Spinal cord (tissue), 10 donors: ENCODE results near the gene KRTAP10-10. TPM values are rescaled to one million over a fixed set of nuclear protein-coding genes. Genes with fewer than 3 reads are reported as not detected.
"Not testable (repeated sequence)": the region's sequence is repeated elsewhere in the genome, so short reads cannot be mapped to it uniquely, and the experiment has no call there.

Experiments
- DNase-seq, 6 donors: peaks; one replicate each; pipeline versions ENCODE4 v3.0.0 to v3.0.0-alpha.2; 2013 to 2015; ENCODE audit warnings: low spot score in 6 of 6, low read depth in 4 of 6
- H3K27ac ChIP-seq: one replicate; pipeline ENCODE4 v1.5.1; 2013; ENCODE audit warnings: low read depth, low read length, control low read depth
- H3K27me3 ChIP-seq: one replicate; pipeline ENCODE4 v1.6.1; 2013; ENCODE audit warnings: low read length; ENCODE audit not compliant: control insufficient read depth, insufficient read depth
- H3K36me3 ChIP-seq: one replicate; pipeline ENCODE4 v1.6.1; 2013; ENCODE audit warnings: low read length; ENCODE audit not compliant: control insufficient read depth, insufficient read depth
- H3K4me1 ChIP-seq: one replicate; pipeline ENCODE4 v1.6.1; 2013; ENCODE audit warnings: low read length; ENCODE audit not compliant: control insufficient read depth, insufficient read depth
- H3K4me3 ChIP-seq: one replicate; pipeline ENCODE4 v1.5.1; 2013; ENCODE audit warnings: low read depth, low read length, control low read depth
- H3K9me3 ChIP-seq: one replicate; pipeline ENCODE4 v1.6.1; 2013; ENCODE audit warnings: low read length; ENCODE audit not compliant: control insufficient read depth, insufficient read depth
- WGBS: methylation state at CpG from one replicate; pipeline ENCODE4 v1.1.5; 2013; ENCODE audit warnings: missing lambda C conversion rate; ENCODE audit not compliant: insufficient coverage; 5-methylcytosine and 5-hydroxymethylcytosine counted together
- polyA plus RNA-seq, 2 donors: library from polyadenylated mRNA; unstranded; fragments of 120-200 nt; gene quantifications; one replicate each; pipeline ENCODE4 v1.2.1, GENCODE V29; 2013; ENCODE audit not compliant: insufficient read length in 2 of 2
- total RNA-seq, 2 donors: library from RNA; depleted of rRNA in 1 of 2; stranded (reverse); fragments of 120-200 nt in 1 of 2; fragments of >200 nt in 1 of 2; gene quantifications; one replicate each; pipeline versions ENCODE4 v1.2.3 to v1.2.4, GENCODE V29; 2013 to 2014
- donor health status: healthy.

KRTAP10-10 gene
- total and polyA plus RNA-seq, 4 donors, result not detected

DNA sequence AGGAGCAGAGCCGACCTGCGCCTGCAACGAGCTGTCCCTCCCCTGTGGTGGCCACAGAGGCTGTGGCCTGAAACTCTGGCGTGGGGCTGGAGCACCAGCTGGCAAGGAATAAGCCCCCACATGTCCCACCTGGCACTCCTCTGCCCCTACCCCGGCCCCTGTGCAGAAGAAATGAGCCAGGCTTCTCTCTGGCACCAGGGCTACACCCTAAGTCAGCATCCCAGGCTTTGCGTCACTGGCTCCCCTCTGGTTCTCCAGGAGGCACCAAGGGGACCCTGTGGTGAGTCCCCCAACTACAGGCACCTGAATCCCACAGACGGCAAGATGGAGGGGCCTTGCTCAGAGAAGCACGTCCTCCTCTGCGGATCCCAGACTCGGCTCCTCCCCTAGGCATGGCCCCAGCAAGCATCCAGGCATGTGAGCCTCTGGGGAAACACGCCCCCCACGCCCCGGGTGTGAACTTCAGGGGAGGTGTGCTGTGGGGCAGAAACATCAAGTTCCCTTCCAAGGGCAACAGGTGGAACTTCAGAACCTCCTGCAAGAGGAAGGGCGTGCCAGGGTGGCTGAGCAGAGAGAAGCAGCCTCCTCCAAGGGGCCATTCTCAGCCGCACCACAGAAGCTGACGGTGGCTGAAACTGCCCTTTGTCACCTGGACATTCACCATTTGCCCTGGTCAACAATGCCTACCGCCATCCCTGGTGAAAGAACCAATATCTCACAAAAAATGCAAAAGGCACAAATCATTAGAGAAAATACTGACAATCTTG, 33.9 kb upstream of the KRTAP10-10 start:
- Histone ChIP-seq H3K27ac (no peak overlapping the region), H3K27me3 (no peaks in the 10 kb centered on the region), H3K9me3 (no peaks in the 10 kb centered on the region), H3K36me3 (no peaks in the 10 kb centered on the region), H3K4me3 (no peak overlapping the region), H3K4me1 (no peaks in the 10 kb centered on the region)
- WGBS, result 69% methylated on average over 17 of the region's 17 CpGs
- DNase-seq, result no peak

DNA sequence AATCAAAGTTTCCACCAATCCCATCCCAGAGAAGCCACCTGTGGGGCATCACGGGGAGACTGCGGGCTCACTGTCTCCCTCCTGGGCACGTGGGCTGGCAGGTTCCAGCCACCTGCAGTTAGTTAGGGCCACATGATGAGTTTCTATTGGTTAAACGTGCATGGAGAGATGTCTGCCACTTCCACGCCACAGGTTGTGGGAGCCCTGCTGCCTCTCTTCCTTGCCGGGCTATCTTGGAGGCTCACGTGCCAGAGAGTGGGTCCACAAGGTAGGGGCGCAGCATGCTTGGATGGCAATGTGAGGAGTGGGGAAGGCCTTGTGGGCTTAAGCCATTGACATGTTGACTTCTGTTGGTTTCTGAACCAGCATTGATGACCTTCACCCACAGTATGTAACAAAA, 33.2 kb upstream of the KRTAP10-10 start:
- Histone ChIP-seq H3K36me3 (no peaks in the 10 kb centered on the region), H3K4me3 (no peak overlapping the region), H3K27ac (no peak overlapping the region), H3K27me3 (no peaks in the 10 kb centered on the region), H3K9me3 (no peaks in the 10 kb centered on the region), H3K4me1 (no peaks in the 10 kb centered on the region)
- no peak for DNase-seq
- 92% methylated on average over 5 of the region's 8 CpGs for WGBS

DNA sequence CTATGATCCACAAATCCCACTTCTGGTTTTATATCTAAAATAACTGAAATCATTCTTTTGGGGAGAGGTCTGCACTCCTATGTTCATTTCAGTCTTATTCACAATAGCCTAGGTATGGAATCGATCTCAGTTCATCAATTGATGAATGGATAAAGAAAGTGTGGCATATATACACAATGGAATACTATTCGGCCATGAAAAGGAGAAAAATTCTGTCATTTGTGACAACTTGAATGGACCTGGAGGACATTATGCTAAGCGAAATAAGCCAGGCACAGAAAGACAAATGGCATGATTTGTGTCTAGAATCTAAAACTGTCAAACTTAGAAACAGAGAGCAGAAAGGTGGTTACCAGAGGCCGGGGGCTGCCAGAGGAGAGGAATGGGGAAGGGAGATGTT, 30.7 kb upstream of the KRTAP10-10 start:
- H3K4me3 ChIP-seq, result no peak overlapping the region

DNA sequence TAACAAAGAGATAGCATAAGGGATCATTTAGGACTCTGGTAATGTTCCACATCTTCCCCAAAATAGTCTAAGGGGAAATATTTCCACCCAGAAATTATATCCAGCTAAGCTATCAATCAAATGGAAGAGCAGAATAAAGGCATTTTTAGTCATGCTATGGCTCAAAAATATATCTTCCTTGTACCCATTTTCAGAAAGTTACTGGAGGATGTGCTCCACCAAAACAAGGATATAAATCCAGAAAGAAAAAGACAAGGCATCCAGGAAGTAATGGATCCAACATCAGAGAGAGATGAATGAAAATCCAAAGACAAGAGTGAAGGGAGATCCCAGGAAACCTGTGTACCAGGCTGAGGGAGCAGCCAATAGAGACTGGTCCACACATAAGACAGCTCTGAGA, 28.0 kb upstream of the KRTAP10-10 start:
- Histone ChIP-seq H3K27ac (no peak overlapping the region), H3K36me3 (no peaks in the 10 kb centered on the region), H3K4me3 (no peak overlapping the region), H3K4me1 (no peaks in the 10 kb centered on the region), H3K27me3 (no peaks in the 10 kb centered on the region), H3K9me3 (peaks cover 6% of the 10 kb centered on the region)
- DNase-seq, result no peak

More for the DNA sequence above, 30.7 kb upstream of the KRTAP10-10 start:
- no peak for DNase-seq
- H3K27me3 ChIP-seq, result no peaks in the 10 kb centered on the region
- H3K4me1 ChIP-seq, result no peaks in the 10 kb centered on the region
- 74% methylated on average over 2 of the region's 4 CpGs for WGBS
- peaks cover 6% of the 10 kb centered on the region for H3K9me3 ChIP-seq
- H3K36me3 ChIP-seq, result no peaks in the 10 kb centered on the region
- H3K27ac ChIP-seq, result no peak overlapping the region

DNA sequence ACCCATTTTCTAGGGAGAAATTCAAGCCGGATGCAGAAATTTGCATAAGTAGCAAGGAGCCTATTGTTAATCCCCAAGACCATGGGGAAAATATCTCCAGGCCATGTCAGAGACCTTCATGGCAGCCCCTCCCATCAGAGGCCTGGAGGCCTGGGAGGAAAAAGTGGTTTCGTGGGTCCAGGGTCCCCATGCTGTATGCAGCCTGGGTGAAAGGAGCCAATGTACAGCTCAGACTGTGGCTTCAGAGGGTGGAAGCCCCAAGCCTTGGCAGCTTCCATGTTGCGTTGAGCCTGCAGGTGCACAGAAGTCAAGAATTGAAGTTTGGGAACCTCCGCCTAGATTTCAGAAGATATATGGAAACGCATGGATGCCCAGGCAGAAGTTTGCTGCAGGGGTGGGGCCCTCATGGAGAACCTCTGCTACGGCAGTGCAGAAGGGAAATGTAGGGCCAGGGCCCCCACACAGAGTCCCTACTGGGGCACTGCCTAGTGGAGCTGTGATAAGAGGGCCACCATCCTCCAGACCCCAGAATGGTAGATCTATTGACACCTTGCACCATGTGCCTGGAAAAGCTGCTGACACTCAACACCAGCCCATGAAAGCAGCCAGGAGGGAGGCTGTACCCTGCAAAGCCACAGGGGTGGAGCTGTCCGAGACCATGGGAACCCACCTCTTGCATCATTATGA, 26.9 kb upstream of the KRTAP10-10 start:
- not testable (repeated sequence) for H3K36me3 ChIP-seq, DNase-seq, H3K27me3 ChIP-seq, H3K4me1 ChIP-seq, H3K27ac ChIP-seq, H3K4me3 ChIP-seq, H3K9me3 ChIP-seq
- 98% methylated on average over 6 of the region's 7 CpGs for WGBS

DNA sequence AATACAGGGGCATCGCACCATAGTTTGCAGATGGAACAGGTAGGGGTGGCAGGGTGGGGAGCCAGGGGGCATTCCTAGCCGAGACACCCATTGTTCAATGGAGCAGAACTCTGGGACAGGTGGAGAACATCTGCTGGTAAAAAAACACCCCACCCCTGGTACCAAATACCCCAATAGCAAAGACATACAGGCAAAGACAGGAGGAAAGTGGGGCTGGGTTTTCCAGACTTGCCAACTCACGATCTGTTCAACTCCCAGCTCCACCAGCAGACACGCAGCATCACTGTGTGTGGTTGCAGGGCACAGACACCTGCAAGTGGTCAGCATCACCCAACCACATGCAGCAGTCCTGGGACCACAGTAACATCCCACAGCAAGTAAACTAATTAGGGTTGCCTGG, 25.6 kb upstream of the KRTAP10-10 start:
- no peak overlapping the region for H3K27ac ChIP-seq
- H3K4me3 ChIP-seq, result no peak overlapping the region
- no peaks in the 10 kb centered on the region for H3K27me3 ChIP-seq
- H3K36me3 ChIP-seq, result no peaks in the 10 kb centered on the region
- 95% methylated on average over 3 of the region's 4 CpGs for WGBS
- DNase-seq, result no peak
- H3K9me3 ChIP-seq, result peaks cover 6% of the 10 kb centered on the region
- no peaks in the 10 kb centered on the region for H3K4me1 ChIP-seq

DNA sequence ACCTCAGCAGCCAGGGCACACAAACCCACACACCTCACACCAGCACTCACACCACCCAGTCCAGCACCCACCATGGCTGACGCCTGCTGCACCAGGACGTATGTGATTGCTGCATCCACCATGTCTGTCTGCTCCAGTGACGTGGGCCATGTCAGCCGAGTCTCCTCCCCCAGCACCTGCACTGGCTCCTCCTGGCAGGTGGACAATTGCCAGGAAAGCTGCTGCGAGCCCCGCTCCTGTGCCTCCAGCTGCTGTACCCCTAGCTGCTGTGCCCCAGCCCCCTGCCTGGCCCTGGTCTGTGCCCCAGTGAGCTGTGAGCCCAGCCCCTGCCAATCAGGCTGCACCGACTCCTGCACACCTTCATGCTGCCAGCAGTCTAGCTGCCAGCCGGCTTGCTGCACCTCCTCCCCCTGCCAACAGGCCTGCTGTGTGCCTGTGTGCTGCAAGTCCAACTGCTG, 25.1 kb upstream of the KRTAP10-10 start, which contains the start of gene KRTAP10-8:
Gene KRTAP10-8 (plus strand): TSS at position 51 of the 458 bp plus-strand sequence. CDS start 22 bp downstream, at position 73.
- WGBS, result 86% methylated on average over 8 of the region's 8 CpGs
- Histone ChIP-seq H3K4me1 (no peaks in the 10 kb centered on the region), H3K36me3 (no peaks in the 10 kb centered on the region), H3K9me3 (peaks cover 6% of the 10 kb centered on the region), H3K4me3 (no peak within 1 kb of the TSS), H3K27me3 (no peaks in the 10 kb centered on the region), H3K27ac (no peak within 1 kb of the TSS)
- no peak for DNase-seq

DNA sequence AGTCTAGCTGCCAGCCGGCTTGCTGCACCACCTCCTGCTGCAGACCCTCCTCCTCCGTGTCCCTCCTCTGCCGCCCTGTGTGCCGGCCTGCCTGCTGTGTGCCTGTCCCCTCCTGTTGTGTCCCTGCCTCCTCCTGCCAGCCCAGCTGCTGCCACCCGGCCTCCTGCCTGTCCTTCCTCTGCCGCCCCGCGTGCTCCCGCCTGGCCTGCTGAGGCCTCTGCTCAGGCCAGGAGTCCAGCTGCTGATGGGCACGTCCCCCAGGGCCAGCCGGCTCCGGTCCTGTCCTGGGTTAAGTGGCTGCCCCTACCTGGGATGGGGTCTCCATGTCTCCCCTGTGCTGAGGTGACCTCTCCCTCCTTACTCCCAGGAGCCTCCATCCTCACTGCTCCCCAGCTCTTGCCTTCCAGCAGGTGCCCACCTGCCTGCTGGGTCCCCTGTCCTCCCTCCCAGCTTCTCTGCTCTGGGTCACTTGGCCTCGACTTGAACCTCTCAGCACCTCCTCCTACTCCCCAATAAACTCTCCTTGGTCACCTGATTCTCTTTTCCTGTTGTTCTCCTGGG, 24.4 kb upstream of the KRTAP10-10 start:
- 80% methylated on average over 13 of the region's 13 CpGs for WGBS
- DNase-seq, result no peak

DNA sequence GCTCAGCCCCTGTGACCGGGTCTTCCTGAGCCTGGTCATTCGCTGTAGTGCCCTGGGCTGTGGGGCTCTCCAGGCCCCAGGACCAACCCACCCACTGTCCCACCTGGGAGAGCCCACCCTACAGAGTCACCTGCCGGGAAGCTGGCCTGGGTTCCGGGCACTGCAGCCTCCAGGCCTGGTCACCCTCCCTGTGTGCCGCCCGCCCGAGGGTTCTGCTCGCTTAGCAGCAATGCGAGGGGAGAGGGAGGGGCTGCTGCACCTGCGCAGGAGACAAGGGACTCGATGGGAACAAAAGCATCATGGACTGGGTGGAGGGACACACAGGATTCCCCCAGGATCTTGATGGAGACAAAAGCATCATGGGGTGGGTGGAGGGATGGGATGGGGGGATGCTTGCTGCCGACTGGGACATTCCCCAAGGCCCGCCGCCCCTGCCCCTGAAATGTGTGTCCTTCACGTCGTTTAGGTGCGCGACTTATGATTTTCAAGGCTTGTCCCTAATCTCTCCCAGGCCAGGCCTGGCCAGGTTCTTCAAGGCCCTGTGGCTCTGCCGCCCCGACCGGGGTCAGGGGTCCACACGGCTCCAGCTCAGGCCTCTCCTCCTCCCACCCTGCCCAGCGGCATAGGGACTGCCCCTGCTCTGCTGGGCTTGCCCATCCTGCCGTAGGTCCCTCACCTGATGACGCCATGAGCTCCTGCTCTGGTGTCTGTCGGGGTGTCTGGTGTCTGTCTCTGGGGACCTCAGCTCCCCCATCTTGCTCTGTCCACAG, 23.6 kb upstream of the KRTAP10-10 start:
- no peak for DNase-seq
- peaks cover 6% of the 10 kb centered on the region for H3K9me3 ChIP-seq
- H3K36me3 ChIP-seq, result no peaks in the 10 kb centered on the region
- H3K4me1 ChIP-seq, result no peaks in the 10 kb centered on the region
- no peaks in the 10 kb centered on the region for H3K27me3 ChIP-seq
- no peak overlapping the region for H3K4me3 ChIP-seq
- WGBS, result 91% methylated on average over 26 of the region's 26 CpGs
- no peak overlapping the region for H3K27ac ChIP-seq

More for the DNA sequence above, 24.4 kb upstream of the KRTAP10-10 start:
- Histone ChIP-seq H3K27me3 (no peaks in the 10 kb centered on the region), H3K36me3 (no peaks in the 10 kb centered on the region), H3K4me1 (no peaks in the 10 kb centered on the region), H3K9me3 (peaks cover 6% of the 10 kb centered on the region), H3K4me3 (no peak overlapping the region), H3K27ac (no peak overlapping the region)
